WTC11 (cell line): ENCODE data around the gene PDPK1. TPM values are rescaled to one million over a fixed set of nuclear protein-coding genes. Genes with fewer than 3 reads are reported as not detected.

Experiments used
- ATAC-seq: fragments of 200-7000 bp; cut with Tn5 transposase; 2 replicates; pipeline ENCODE4 v1.10.0; 2021; ENCODE audit warnings: mild to moderate bottlenecking, moderate library complexity
- CTCF ChIA-PET: fragments of 300-600 bp; sonication (Branson Sonifier 250); formaldehyde crosslinking; loops from one replicate; lab custom pipeline; 2021; ENCODE audit warnings: antibody characterized with exemption; lab: Charles Lee
- POLR2A ChIA-PET: fragments of 350-600 bp; sonication (Branson Sonifier 250); formaldehyde crosslinking; loops from one replicate; lab custom pipeline; 2021; ENCODE audit warnings: antibody characterized with exemption; lab: Charles Lee
- DNase-seq: peaks from one replicate; pipeline ENCODE4 v3.0.0; 2021; ENCODE audit warnings: low spot score
- H3K27ac Mint-ChIP-seq: 2 replicates; pipeline ENCODE4 v1.8.0; 2021; ENCODE audit warnings: mixed read lengths
- H3K27me3 Mint-ChIP-seq: 2 replicates; pipeline ENCODE4 v1.8.0; 2021; ENCODE audit warnings: low read depth, mild to moderate bottlenecking, moderate library complexity, mixed read lengths
- H3K36me3 Mint-ChIP-seq: 2 replicates; pipeline ENCODE4 v1.8.0; 2021; ENCODE audit warnings: mixed read lengths
- H3K4me1 Mint-ChIP-seq: 2 replicates; pipeline ENCODE4 v1.8.0; 2022; ENCODE audit warnings: mixed read lengths
- H3K4me3 Mint-ChIP-seq: 2 replicates; pipeline ENCODE4 v1.8.0; 2021; ENCODE audit warnings: mild to moderate bottlenecking, moderate library complexity, mixed read lengths
- H3K9me3 Mint-ChIP-seq: 2 replicates; pipeline ENCODE4 v1.8.0; 2021; ENCODE audit warnings: mixed read lengths
- AR ChIP-seq: fragments of 250-450 bp; sonication (Bioruptor Pico); IDR thresholded peaks from 2 replicates; pipeline ENCODE4 v1.9.0; 2021; ENCODE audit warnings: mild to moderate bottlenecking
- ARID4B ChIP-seq: sonication (generic); formaldehyde crosslinking; IDR thresholded peaks from 2 replicates; pipeline ENCODE4 v1.8.0; 2023; ENCODE audit warnings: missing genetic modification reagents, mild to moderate bottlenecking, borderline replicate concordance
- ATF3 ChIP-seq: sonication (generic); formaldehyde crosslinking; conservative IDR thresholded peaks from 2 replicates; pipeline ENCODE4 v1.8.1; 2022; ENCODE audit warnings: mild to moderate bottlenecking, missing genetic modification reagents
- CBFB ChIP-seq: sonication (generic); formaldehyde crosslinking; IDR thresholded peaks from 2 replicates; pipeline ENCODE4 v1.8.1; 2022; ENCODE audit warnings: mild to moderate bottlenecking, low read depth, missing genetic modification reagents
- FOXP4 ChIP-seq: sonication (generic); formaldehyde crosslinking; IDR thresholded peaks from 2 replicates; pipeline ENCODE4 v1.8.0; 2022; ENCODE audit warnings: mild to moderate bottlenecking, missing genetic modification reagents
- GABPB1 ChIP-seq: sonication (generic); formaldehyde crosslinking; IDR thresholded peaks from 2 replicates; pipeline ENCODE4 v1.8.1; 2023; ENCODE audit warnings: mild to moderate bottlenecking, missing genetic modification reagents
- MAX ChIP-seq: sonication (generic); formaldehyde crosslinking; IDR thresholded peaks from 2 replicates; pipeline ENCODE4 v1.8.0; 2022; ENCODE audit warnings: mild to moderate bottlenecking, missing genetic modification reagents
- NR2C2 ChIP-seq: sonication (generic); formaldehyde crosslinking; IDR thresholded peaks from 2 replicates; pipeline ENCODE4 v1.8.0; 2022; ENCODE audit warnings: mild to moderate bottlenecking, missing genetic modification reagents
- PREB ChIP-seq: sonication (generic); formaldehyde crosslinking; IDR thresholded peaks from 2 replicates; pipeline ENCODE4 v1.8.1; 2022; ENCODE audit warnings: mild to moderate bottlenecking, missing genetic modification reagents, moderate library complexity, borderline replicate concordance
- RELA ChIP-seq: sonication (generic); formaldehyde crosslinking; IDR thresholded peaks from 2 replicates; pipeline ENCODE4 v1.8.1; 2022; ENCODE audit warnings: missing genetic modification reagents, mild to moderate bottlenecking, borderline replicate concordance
- TEAD1 ChIP-seq: sonication (generic); formaldehyde crosslinking; IDR thresholded peaks from 2 replicates; pipeline ENCODE4 v1.8.0; 2022; ENCODE audit warnings: mild to moderate bottlenecking, missing genetic modification reagents
- ZNF138 ChIP-seq: sonication (generic); formaldehyde crosslinking; conservative IDR thresholded peaks from 2 replicates; pipeline ENCODE4 v1.8.1; 2022; ENCODE audit warnings: mild to moderate bottlenecking, moderate library complexity, missing genetic modification reagents
- ZSCAN18 ChIP-seq: fragments of 250-450 bp; sonication (Bioruptor Pico); IDR thresholded peaks from 2 replicates; pipeline ENCODE4 v2.1.2; 2022; ENCODE audit warnings: mild to moderate bottlenecking, moderate library complexity
- total RNA-seq: library from RNA; stranded (reverse); gene quantifications from 3 replicates; pipeline ENCODE4 v1.2.3, GENCODE V29; 2021

Gene PDPK1
- total RNA-seq, 1 experiment from 2014 or later, result 31.4 TPM

GRCh38 chr16:2584729-2585650 lies 47.2 kb downstream of the PDPK1 start:
- ATAC-seq (no peak), DNase-seq (no peak)
- ChIA-PET CTCF (interaction anchor here (1.8 kb wide), 1 partner anchor 18 kb away, joined by 5 read pairs; no protein-coding TSS in a partner anchor), POLR2A (interaction anchor here (0.6 kb wide), 1 partner anchor 145 kb away, joined by 3 read pairs; no protein-coding TSS in a partner anchor)
- H3K36me3 Mint-ChIP-seq, result peaks cover 13% of the 10 kb centered on the region; the same call in 1 of the 2 replicates
- no peak for TF ChIP-seq PREB (CRISPR knock-in tag)
- no peak for TF ChIP-seq GABPB1 (CRISPR knock-in tag)
- TF ChIP-seq FOXP4 (CRISPR knock-in tag), result no peak
- TF ChIP-seq ZSCAN18 (CRISPR knock-in tag), result no peak
- no peak for TF ChIP-seq MAX (CRISPR knock-in tag)
- TF ChIP-seq RELA (CRISPR knock-in tag), result no peak
- TF ChIP-seq NR2C2 (CRISPR knock-in tag), result no peak
- no peak for TF ChIP-seq CBFB (CRISPR knock-in tag)
- TF ChIP-seq ARID4B (CRISPR knock-in tag), result no peak
- TF ChIP-seq ATF3 (CRISPR knock-in tag), result no peak
- TF ChIP-seq AR (CRISPR knock-in tag), result no peak
- TF ChIP-seq ZNF138, result no peak
- TF ChIP-seq TEAD1 (CRISPR knock-in tag), result no peak
- H3K27me3 Mint-ChIP-seq, result no peaks in the 10 kb centered on the region
- no peaks in the 10 kb centered on the region for H3K9me3 Mint-ChIP-seq
- H3K27ac Mint-ChIP-seq, result no peak overlapping the region
- no peaks in the 10 kb centered on the region for H3K4me1 Mint-ChIP-seq
- H3K4me3 Mint-ChIP-seq, result no peak overlapping the region
